Uterus (tissue), 4 donors: Measurements from ENCODE around the gene IFNA10. TPM values are rescaled to one million over a fixed set of nuclear protein-coding genes. Genes with fewer than 3 reads are reported as not detected.
"Not testable (repeated sequence)": the region's sequence is repeated elsewhere in the genome, so short reads cannot be mapped to it uniquely, and the experiment has no call there.

ENCODE experiments used
- DNase-seq, 2 donors: peaks; one replicate each; pipeline ENCODE4 v3.0.0-alpha.2; 2019 to 2020
- H3K27ac ChIP-seq, 2 donors: fragments of 200-600 bp; sonication (generic); 1 replicate in 1 of 2; 2 replicates in 1 of 2; pipeline ENCODE4 v1.5.1; 2016 to 2018
- H3K27me3 ChIP-seq, 2 donors: fragments of 200-600 bp; sonication (generic); one replicate each; pipeline ENCODE4 v1.5.1; 2018 to 2019; ENCODE audit warnings: control low read depth in 1 of 2
- H3K36me3 ChIP-seq, 2 donors: fragments of 200-600 bp; sonication (generic); one replicate each; pipeline ENCODE4 v1.5.1; 2019; ENCODE audit warnings: control low read depth in 1 of 2
- H3K4me1 ChIP-seq, 2 donors: fragments of 200-600 bp; sonication (generic); one replicate each; pipeline ENCODE4 v1.5.1; 2018 to 2019; ENCODE audit warnings: control low read depth in 1 of 2
- H3K4me3 ChIP-seq, 2 donors: fragments of 200-600 bp; sonication (generic); 1 replicate in 1 of 2; 2 replicates in 1 of 2; pipeline ENCODE4 v1.5.1; 2018 to 2019; ENCODE audit warnings: mild to moderate bottlenecking in 1 of 2
- H3K9me3 ChIP-seq, 2 donors: fragments of 200-600 bp; sonication (generic); one replicate each; pipeline ENCODE4 v1.5.1; 2019; ENCODE audit warnings: control low read depth in 1 of 2
- CTCF ChIP-seq, 4 experiments: fragments of 200-600 bp in 2 of 4; fragments of 450-650 bp in 2 of 4; sonication (generic) in 2 of 4; IDR thresholded peaks; one replicate each; pipeline ENCODE4 v1.5.1; 2016 to 2019; ENCODE audit warnings: antibody characterized with exemption in 4 of 4, mild to moderate bottlenecking in 2 of 4, moderate library complexity in 1 of 4
- POLR2A ChIP-seq, 2 donors: fragments of 450-650 bp; IDR thresholded peaks; one replicate each; pipeline ENCODE4 v1.6.1; 2016; ENCODE audit warnings: antibody characterized with exemption in 2 of 2, mild to moderate bottlenecking in 1 of 2, moderate library complexity in 1 of 2
- intact Hi-C: fragments of 100-400 bp; cut with DNase I; formaldehyde crosslinking; loops from one replicate; pipeline ENCODE4 v1.15.1; 2023; ENCODE audit warnings: low total_unique reads
- small RNA-seq: library from RNA; depleted of rRNA; stranded (forward); fragments of <200 nt; gene quantifications from one replicate; pipeline ENCODE3, GENCODE V24; 2016
- total RNA-seq, 4 donors: library from RNA; depleted of rRNA in 3 of 4; stranded (reverse); fragments of >200 nt in 3 of 4; gene quantifications; one replicate each; pipeline versions ENCODE4 v1.1.0 to v1.2.4, GENCODE V29; 2014 to 2023
- donor health status: DM: yes; HTN: yes; CAD: no.

The IFNA10 gene
- total RNA-seq, 4 donors from 2014 or later = not detected

GRCh38 chr9:21172156-21172555 lies 34.8 kb downstream of the IFNA10 start:
- no peaks in the 10 kb centered on the region for H3K27me3 ChIP-seq
- TF ChIP-seq POLR2A (IDR thresholded peaks at IDR 0.05) (no peak), CTCF (IDR thresholded peaks at IDR 0.05) (no peak)
- intact Hi-C loops = no loop called here
- no peak overlapping the region for H3K27ac ChIP-seq
- no peak for DNase-seq
- H3K4me1 ChIP-seq = no peaks in the 10 kb centered on the region
- no peak overlapping the region for H3K4me3 ChIP-seq
- H3K36me3 ChIP-seq = no peaks in the 10 kb centered on the region
- no peaks in the 10 kb centered on the region for H3K9me3 ChIP-seq

DNA sequence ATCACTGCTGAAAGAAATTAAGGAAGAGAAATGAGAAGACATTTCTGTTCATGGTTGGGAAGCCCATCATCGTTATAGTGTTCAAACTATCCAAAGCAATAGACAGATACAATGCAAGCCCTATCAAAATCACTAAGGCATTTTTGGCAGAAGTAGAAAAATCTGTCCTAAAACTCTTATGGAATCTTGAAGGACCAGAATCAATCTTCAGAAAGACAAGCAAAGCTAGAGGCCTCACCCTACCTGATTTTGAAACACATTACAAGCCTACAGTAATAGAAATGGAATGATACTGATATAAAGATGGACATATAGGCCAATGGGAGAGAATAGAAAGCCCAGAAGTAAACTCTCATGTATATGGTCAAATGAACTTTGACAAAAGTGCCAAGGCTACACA lies 35.6 kb downstream of the IFNA10 start:
- intact Hi-C loops = no loop called here

DNA sequence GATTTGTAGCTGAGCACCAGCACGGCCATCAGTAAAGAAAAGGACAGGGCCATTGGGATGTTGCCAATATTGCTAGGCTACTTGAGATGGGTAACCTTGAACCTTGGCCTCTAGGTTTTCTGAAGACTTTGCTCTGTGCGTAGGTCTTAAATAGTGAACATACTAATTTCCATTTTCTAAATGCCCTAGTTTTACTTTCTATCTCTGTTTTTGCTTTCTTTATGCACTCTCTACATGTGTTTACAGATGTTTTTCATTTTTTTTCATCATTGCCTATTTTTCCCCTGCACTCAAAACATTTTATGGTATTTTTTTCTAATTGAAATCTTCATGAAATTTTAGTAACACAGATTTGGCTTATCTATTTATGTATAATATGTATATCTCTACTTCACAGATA lies 40.4 kb downstream of the IFNA10 start, which contains the start of gene IFNA21:
Gene IFNA21 (minus strand): TSS at position 101 of the 400 bp plus-strand sequence. CDS start 48 bp downstream, at position 53.
- H3K9me3 ChIP-seq, H3K27me3 ChIP-seq, H3K4me3 ChIP-seq, intact Hi-C loops, H3K27ac ChIP-seq, H3K36me3 ChIP-seq, DNase-seq, H3K4me1 ChIP-seq: not testable (repeated sequence)

More for the DNA sequence above, 35.6 kb downstream of the IFNA10 start:
- no peak for DNase-seq
- no peaks in the 10 kb centered on the region for H3K9me3 ChIP-seq
- no peaks in the 10 kb centered on the region for H3K36me3 ChIP-seq
- TF ChIP-seq CTCF (IDR thresholded peaks at IDR 0.05) (no peak), POLR2A (IDR thresholded peaks at IDR 0.05) (no peak)
- no peaks in the 10 kb centered on the region for H3K27me3 ChIP-seq
- H3K4me3 ChIP-seq = no peak overlapping the region
- H3K27ac ChIP-seq = no peak overlapping the region
- no peaks in the 10 kb centered on the region for H3K4me1 ChIP-seq

DNA sequence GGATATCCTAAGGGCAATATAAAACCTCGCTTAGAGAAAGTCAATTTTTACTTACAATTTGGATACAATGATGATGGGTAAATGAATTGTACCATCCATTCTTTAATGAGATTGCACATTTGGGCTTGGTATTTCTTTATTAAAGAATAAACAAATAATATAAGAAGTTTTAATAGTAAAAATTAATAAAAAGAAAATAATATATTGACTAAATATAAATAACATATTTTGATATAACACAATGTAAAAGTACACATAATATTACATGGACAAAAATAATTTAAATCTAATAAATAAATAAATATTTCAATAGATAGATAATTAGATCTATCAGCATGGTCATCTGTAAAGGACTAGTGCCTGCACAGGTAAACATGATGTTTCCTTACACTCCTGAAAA lies 41.4 kb downstream of the IFNA10 start:
- TF ChIP-seq CTCF (IDR thresholded peaks at IDR 0.05) (no peak), POLR2A (IDR thresholded peaks at IDR 0.05) (no peak)
- intact Hi-C loops = no loop called here

GRCh38 chr9:21160178-21160577 lies 46.8 kb downstream of the IFNA10 start:
- intact Hi-C loops = no loop called here
- Histone ChIP-seq H3K27ac (no peak overlapping the region), H3K36me3 (no peaks in the 10 kb centered on the region), H3K9me3 (no peaks in the 10 kb centered on the region), H3K4me1 (no peaks in the 10 kb centered on the region), H3K27me3 (no peaks in the 10 kb centered on the region), H3K4me3 (no peak overlapping the region)
- no peak for TF ChIP-seq POLR2A (IDR thresholded peaks at IDR 0.05)
- no peak for TF ChIP-seq CTCF (IDR thresholded peaks at IDR 0.05)
- no peak for DNase-seq

More for the DNA sequence above, 41.4 kb downstream of the IFNA10 start:
- no peaks in the 10 kb centered on the region for H3K4me1 ChIP-seq
- H3K4me3 ChIP-seq = no peak overlapping the region
- H3K36me3 ChIP-seq = no peaks in the 10 kb centered on the region
- DNase-seq = no peak
- no peaks in the 10 kb centered on the region for H3K9me3 ChIP-seq
- no peak overlapping the region for H3K27ac ChIP-seq
- H3K27me3 ChIP-seq = no peaks in the 10 kb centered on the region

Small RNA genes within 50 kb of the gene (small RNA-seq; reads per million reads assigned to genes)
- not detected for gene RF00019

Other genes with a start within 250 kb of the IFNA10 start
- gene HACD4, start 175.5 kb downstream of the IFNA10 start, total RNA-seq = 1 to 10 TPM in 2 of 4 donors, under 1 TPM in 2; under 0.01 to 8.7 (median 2.4) TPM
- gene IFNB1, start 129.2 kb downstream of the IFNA10 start, total RNA-seq = not detected
- gene IFNW1, start 65.3 kb downstream of the IFNA10 start, total RNA-seq = not detected
- not detected for gene IFNA21, start 40.5 kb downstream of the IFNA10 start, total RNA-seq
- not detected for gene IFNA4, start 19.6 kb downstream of the IFNA10 start, total RNA-seq
- gene IFNA7, start 4.9 kb downstream of the IFNA10 start, total RNA-seq = not detected
- gene IFNA16, start 10.2 kb upstream of the IFNA10 start, total RNA-seq = not detected
- not detected for gene IFNA17, start 21.1 kb upstream of the IFNA10 start, total RNA-seq
- not detected for gene IFNA14, start 32.9 kb upstream of the IFNA10 start, total RNA-seq
- under 1 TPM in 1 of 4 donors, not detected in 3; 0.91 TPM for gene IFNA5, start 98.2 kb upstream of the IFNA10 start, total RNA-seq
- gene KLHL9, start 128.3 kb upstream of the IFNA10 start, total RNA-seq = 10 to 100 TPM; 24.7 to 88.5 (median 29.9) TPM
- not detected for gene IFNA6, start 143.7 kb upstream of the IFNA10 start, total RNA-seq
- not detected for gene IFNA13, start 160.9 kb upstream of the IFNA10 start, total RNA-seq
- gene IFNA2, start 178.3 kb upstream of the IFNA10 start, total RNA-seq = not detected
- gene IFNA8, start 202.0 kb upstream of the IFNA10 start, total RNA-seq = not detected
- gene IFNA1, start 233.3 kb upstream of the IFNA10 start, total RNA-seq = not detected